ENCODE results near the gene CEBPE.

DNA sequence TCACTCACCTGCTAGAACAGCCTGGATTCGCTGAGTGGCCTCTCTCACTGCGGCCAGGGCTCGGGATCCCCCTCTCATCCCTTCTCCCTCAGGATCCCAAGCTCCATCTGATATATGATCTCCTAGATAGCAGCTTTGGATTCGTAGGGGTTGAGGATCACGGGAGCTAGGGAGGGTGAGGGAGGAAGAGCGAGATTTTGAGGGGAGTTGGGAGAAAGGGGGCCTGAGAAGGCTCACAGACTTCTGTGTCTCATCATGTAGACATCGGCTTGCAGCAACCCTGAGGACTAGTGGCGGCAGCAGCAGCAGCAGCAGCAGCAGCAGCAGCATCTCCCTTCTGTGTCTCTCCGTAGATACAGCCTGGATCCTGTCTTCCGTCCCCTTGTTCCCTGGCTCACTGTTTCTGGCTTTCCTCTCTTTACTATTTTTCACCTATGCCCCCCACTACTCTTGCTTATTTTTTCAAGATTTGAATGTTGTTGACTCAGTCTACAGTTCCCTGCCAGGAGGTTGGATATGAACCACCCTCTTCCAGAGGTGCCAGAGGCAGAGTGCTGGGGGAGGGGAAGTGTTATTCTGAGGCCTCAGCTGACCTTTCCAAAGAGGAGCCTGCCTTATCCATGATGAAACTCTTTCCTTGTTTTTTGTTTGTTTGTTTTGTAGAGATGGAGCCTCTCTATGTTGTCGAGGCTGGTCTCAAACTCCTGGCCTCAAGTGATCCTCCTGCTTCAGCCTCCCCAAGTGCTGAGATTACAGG, 14.3 kb downstream of the CEBPE start, which contains the start of gene CIROP:
- TF ChIP-seq CTCF (IDR thresholded peaks at IDR 0.05) (no peak), FOXJ3 (CRISPR knock-in tag; IDR thresholded peaks at IDR 0.05) (no peak), EZH2phosphoT487 (IDR thresholded peaks at IDR 0.05; ENCODE audit: borderline replicate concordance, low read depth) (no peak), TAF1 (IDR thresholded peaks at IDR 0.05; ENCODE audit: borderline replicate concordance, low read depth, low read length) (no peak)

Measured in SK-N-SH (cell line).